Upper lobe of right lung (tissue), 1 donor: ENCODE data around the gene TWIST2. TPM values are rescaled to one million over a fixed set of nuclear protein-coding genes. Genes with fewer than 3 reads are reported as not detected.

Experiments used
- ATAC-seq: fragments of 200-7000 bp; cut with Tn5 transposase; one replicate; pipeline ENCODE4 v1.9.1; 2020; ENCODE audit warnings: mild to moderate bottlenecking, moderate library complexity
- DNase-seq: peaks from one replicate; pipeline ENCODE4 v3.0.0-alpha.2; 2020
- H3K27ac ChIP-seq: fragments of 200-600 bp; one replicate; pipeline ENCODE4 v1.8.0; 2022
- H3K27me3 ChIP-seq: fragments of 200-600 bp; one replicate; pipeline ENCODE4 v1.8.0; 2022; ENCODE audit warnings: mild to moderate bottlenecking
- H3K36me3 ChIP-seq: fragments of 200-600 bp; one replicate; pipeline ENCODE4 v1.8.0; 2022
- H3K4me1 ChIP-seq: fragments of 200-600 bp; one replicate; pipeline ENCODE4 v1.8.0; 2022
- H3K4me3 ChIP-seq: fragments of 200-600 bp; one replicate; pipeline ENCODE4 v1.8.0; 2022; ENCODE audit warnings: mild to moderate bottlenecking
- H3K9me3 ChIP-seq: fragments of 200-600 bp; one replicate; pipeline ENCODE4 v1.8.0; 2022
- intact Hi-C: fragments of 100-400 bp; cut with DNase I; formaldehyde crosslinking; loops from one replicate; pipeline ENCODE4 v1.11.0; 2022
- total RNA-seq: library from RNA; stranded (reverse); fragmentation: NEBNext Ultra II Directional; extraction: Animal tissue kit (Norgen Biotek cat#: 25700); gene quantifications from one replicate; pipeline ENCODE4 v1.2.1, GENCODE V29; 2021
- TF ChIP-seq, protein P1 (sequence below): fragments of 200-600 bp; IDR thresholded peaks from one replicate; pipeline ENCODE4 v1.8.0; 2022; ENCODE audit warnings: antibody characterized with exemption
- donor health status: DM: no; HTN: yes; CAD: no; lungs with severe emphysema.

TWIST2 gene
- total RNA-seq, 1 donor from 2014 or later: 12.2 TPM

DNA sequence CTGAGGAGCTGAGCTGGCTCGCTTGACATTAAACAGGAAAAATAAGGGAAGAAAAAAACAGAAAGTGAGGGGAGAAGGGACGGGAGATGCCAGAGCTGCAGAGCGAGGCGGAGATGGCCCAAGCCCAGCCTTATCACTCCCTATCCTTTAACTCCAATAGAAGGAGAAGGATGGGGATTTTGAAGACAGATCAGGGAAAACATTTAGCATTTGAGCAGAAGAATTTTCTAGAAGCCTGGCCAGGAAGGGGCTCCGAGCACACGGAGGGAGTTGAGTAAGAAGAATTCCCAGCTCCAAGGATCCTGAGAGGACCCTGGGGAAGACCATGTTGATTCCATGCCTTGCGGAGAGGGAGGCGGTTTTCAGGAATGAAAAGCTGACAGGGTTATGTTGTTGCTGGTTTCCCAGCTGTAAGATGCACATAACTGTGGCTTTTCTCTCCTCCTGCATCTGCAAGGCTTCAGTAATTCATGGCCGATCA is 35.6 kb downstream of the TWIST2 start:
- Histone ChIP-seq H3K27ac (no peak overlapping the region), H3K9me3 (no peaks in the 10 kb centered on the region), H3K4me3 (no peak overlapping the region), H3K36me3 (no peaks in the 10 kb centered on the region), H3K4me1 (no peaks in the 10 kb centered on the region), H3K27me3 (no peaks in the 10 kb centered on the region)
- ATAC-seq (no peak), DNase-seq (no peak)
- TF ChIP-seq, protein P1, sequence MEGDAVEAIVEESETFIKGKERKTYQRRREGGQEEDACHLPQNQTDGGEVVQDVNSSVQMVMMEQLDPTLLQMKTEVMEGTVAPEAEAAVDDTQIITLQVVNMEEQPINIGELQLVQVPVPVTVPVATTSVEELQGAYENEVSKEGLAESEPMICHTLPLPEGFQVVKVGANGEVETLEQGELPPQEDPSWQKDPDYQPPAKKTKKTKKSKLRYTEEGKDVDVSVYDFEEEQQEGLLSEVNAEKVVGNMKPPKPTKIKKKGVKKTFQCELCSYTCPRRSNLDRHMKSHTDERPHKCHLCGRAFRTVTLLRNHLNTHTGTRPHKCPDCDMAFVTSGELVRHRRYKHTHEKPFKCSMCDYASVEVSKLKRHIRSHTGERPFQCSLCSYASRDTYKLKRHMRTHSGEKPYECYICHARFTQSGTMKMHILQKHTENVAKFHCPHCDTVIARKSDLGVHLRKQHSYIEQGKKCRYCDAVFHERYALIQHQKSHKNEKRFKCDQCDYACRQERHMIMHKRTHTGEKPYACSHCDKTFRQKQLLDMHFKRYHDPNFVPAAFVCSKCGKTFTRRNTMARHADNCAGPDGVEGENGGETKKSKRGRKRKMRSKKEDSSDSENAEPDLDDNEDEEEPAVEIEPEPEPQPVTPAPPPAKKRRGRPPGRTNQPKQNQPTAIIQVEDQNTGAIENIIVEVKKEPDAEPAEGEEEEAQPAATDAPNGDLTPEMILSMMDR: no peak
- intact Hi-C loops: no loop called here

DNA sequence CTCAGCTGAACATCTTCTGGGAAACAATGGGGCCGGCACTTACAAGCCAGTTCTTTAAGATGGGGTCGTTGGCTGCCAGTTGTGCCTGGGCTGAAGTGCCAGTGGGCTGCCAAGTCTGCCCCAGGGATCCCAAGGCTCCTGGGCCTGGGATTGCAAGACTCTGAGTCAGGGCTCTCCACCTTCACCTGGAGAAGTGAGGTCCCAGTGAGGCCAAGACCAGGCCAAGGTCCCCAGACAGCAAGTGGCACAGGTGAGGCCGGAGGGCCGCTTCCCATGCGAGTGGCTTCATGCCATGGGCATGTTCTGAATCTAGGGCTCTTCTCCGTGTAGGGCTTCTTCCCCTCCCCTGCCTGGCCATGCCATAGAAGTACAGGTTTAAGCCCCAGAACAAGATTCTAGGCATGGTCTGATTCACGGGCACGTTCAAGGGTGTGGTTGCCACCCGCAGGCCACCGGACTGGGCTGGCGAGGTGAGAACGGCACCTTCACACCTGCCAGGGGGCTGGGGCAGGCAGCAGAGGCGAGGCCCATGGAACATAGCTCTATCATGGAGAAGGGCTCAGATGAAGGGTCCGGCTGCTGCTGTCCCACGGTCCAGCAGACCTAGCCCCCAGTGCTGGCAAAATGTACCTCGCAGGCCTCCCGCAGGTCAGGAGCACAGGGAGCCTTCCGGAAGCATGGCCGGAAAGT is 36.4 kb downstream of the TWIST2 start:
- Histone ChIP-seq H3K4me3 (no peak overlapping the region), H3K27ac (no peak overlapping the region), H3K36me3 (no peaks in the 10 kb centered on the region), H3K9me3 (no peaks in the 10 kb centered on the region), H3K27me3 (no peaks in the 10 kb centered on the region), H3K4me1 (no peaks in the 10 kb centered on the region)
- ATAC-seq: no peak
- TF ChIP-seq, protein P1: no peak
- DNase-seq: no peak
- intact Hi-C loops: no loop called here

GRCh38 chr2:238884812-238885408 is 37.0 kb downstream of the TWIST2 start:
- intact Hi-C loops: no loop called here
- Histone ChIP-seq H3K36me3 (no peaks in the 10 kb centered on the region), H3K27me3 (no peaks in the 10 kb centered on the region), H3K27ac (no peak overlapping the region), H3K4me3 (no peak overlapping the region), H3K4me1 (no peaks in the 10 kb centered on the region), H3K9me3 (no peaks in the 10 kb centered on the region)
- TF ChIP-seq, protein P1: no peak
- peak; percentile 16 for ATAC-seq
- no peak for DNase-seq

DNA sequence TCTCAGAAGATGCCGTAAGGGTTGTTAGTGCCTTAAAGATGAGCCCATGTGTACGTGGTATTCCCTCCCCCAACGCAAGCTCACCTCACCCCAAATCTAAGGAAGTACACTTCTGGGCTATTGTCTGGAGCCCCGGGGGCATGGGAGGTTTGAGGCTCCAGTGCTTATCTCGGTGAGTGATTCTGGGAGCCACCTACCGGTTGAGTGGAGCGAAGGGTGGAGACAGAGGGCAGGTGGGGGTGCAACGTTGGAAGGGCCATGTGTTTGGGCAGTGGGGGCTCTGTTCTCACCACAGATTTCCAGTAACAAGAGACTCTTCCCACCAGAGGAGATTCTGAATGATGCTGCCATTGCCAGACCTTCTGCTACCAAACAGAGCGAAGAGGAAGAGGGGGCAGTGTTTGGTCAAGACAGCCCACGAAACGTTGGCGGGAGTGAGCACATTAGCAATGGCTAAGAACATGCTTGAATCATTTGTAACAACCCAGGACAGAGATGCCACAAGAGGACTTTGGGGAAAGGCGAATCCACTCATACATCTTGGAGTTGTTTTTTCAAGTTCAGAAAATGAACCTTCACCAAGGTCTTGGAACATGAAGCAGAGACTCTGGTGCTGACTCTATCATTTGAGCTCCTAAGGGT is 38.7 kb downstream of the TWIST2 start:
- intact Hi-C loops: no loop called here
- no peaks in the 10 kb centered on the region for H3K27me3 ChIP-seq
- no peaks in the 10 kb centered on the region for H3K36me3 ChIP-seq
- DNase-seq (no peak), ATAC-seq (no peak)
- H3K9me3 ChIP-seq: no peaks in the 10 kb centered on the region
- H3K27ac ChIP-seq: no peak overlapping the region
- TF ChIP-seq, protein P1: no peak
- H3K4me1 ChIP-seq: no peaks in the 10 kb centered on the region
- H3K4me3 ChIP-seq: no peak overlapping the region

- DNase-seq (no peak), ATAC-seq (no peak)
- H3K4me3 ChIP-seq: no peak overlapping the region
- H3K4me1 ChIP-seq: no peaks in the 10 kb centered on the region
- no peak overlapping the region for H3K27ac ChIP-seq
- TF ChIP-seq, protein P1: no peak
- no peaks in the 10 kb centered on the region for H3K36me3 ChIP-seq
- intact Hi-C loops: no loop called here
- no peaks in the 10 kb centered on the region for H3K27me3 ChIP-seq
- no peaks in the 10 kb centered on the region for H3K9me3 ChIP-seq
Measured at GRCh38 chr2:238887616-238888015, 39.7 kb downstream of the TWIST2 start.
